ENCODE results near the gene FAM83C.

The FAM83C gene

GRCh38 chr20:35252037-35252461, 40.2 kb downstream of the FAM83C start:
- Histone ChIP-seq H3K27me3 (replicated peaks) (no peaks in the 10 kb centered on the region), H3K36me3 (replicated peaks) (no peaks in the 10 kb centered on the region), H3K4me3 (ENCODE audit: low read depth, low read length) (no peak overlapping the region), H3K27ac (no peak overlapping the region)
- TF ChIP-seq, protein P1, sequence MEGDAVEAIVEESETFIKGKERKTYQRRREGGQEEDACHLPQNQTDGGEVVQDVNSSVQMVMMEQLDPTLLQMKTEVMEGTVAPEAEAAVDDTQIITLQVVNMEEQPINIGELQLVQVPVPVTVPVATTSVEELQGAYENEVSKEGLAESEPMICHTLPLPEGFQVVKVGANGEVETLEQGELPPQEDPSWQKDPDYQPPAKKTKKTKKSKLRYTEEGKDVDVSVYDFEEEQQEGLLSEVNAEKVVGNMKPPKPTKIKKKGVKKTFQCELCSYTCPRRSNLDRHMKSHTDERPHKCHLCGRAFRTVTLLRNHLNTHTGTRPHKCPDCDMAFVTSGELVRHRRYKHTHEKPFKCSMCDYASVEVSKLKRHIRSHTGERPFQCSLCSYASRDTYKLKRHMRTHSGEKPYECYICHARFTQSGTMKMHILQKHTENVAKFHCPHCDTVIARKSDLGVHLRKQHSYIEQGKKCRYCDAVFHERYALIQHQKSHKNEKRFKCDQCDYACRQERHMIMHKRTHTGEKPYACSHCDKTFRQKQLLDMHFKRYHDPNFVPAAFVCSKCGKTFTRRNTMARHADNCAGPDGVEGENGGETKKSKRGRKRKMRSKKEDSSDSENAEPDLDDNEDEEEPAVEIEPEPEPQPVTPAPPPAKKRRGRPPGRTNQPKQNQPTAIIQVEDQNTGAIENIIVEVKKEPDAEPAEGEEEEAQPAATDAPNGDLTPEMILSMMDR (IDR thresholded peaks at IDR 0.05; ENCODE audit: low read depth, low read length, missing control alignments) = no peak
- in situ Hi-C loops (cut with HindIII; ENCODE audit: low pct_ligation_motif_present, low sequenced_read_pairs) = no loop called here
- no peak for DNase-seq

DNA sequence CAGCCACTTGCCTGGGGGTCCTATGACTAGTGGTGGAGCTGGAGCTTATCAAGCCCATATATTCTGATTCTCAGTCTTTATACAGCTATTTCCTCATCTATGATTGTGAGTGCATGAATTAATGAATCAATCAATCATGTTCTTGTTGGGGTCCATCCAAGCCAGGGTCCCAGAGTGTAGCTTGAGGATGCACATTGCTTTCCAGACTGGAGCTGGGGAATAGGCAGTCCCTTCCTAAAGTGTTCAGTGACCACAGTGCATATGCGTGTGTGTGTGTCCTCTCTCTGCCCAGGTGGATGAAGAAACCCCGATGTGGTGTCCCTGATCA, 40.6 kb downstream of the FAM83C start:
- TF ChIP-seq, protein P1 (IDR thresholded peaks at IDR 0.05; ENCODE audit: low read depth, low read length, missing control alignments) = no peak
- Histone ChIP-seq H3K4me3 (ENCODE audit: low read depth, low read length) (no peak overlapping the region), H3K36me3 (replicated peaks) (no peaks in the 10 kb centered on the region), H3K27ac (no peak overlapping the region), H3K27me3 (replicated peaks) (no peaks in the 10 kb centered on the region)
- DNase-seq = no peak
- in situ Hi-C loops (cut with HindIII; ENCODE audit: low pct_ligation_motif_present, low sequenced_read_pairs) = no loop called here

DNA sequence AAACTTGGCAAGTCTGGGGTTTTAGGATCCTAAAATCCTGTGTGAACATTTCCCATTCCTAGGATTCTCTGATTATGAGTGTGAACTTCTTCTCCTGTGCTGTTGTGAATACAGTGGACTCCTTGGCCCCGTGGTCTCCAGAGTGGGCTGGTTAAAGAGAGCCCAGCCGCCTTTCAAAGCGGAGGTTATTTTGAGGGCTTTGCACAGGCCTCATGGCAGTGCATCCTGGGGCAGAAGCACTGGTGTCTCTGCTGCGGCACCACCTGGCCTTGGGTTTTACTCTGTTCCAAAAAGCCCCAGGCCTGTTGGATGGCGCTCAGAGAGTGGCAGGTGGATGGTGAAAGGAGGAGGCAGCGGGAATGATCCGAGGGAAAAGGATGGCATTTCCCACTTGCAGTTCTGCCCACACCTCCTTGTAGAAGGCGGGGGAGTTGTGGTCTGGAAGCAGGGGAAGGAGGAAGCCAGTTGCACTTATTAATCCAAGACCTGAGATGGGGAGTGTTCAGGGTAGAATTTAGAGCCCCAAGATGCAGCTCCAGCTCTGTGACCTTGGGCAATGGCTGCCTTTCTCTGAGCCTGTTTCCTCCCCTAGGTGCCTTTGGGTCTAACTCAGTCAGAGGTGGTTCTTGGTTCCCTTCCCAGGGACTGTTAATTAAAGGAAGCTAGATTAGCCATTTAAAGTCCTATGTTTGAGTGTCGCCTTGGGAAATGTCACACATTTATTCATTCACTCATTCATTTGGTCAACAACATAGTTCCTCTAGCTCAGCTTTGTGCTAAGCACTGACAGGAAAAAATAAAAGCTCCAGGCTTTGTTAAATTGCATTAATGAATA, 43.4 kb downstream of the FAM83C start:
- Histone ChIP-seq H3K4me3 (ENCODE audit: low read depth, low read length) (no peak overlapping the region), H3K36me3 (replicated peaks) (no peaks in the 10 kb centered on the region), H3K27ac (no peak overlapping the region), H3K27me3 (replicated peaks) (no peaks in the 10 kb centered on the region)
- in situ Hi-C loops (cut with HindIII; ENCODE audit: low pct_ligation_motif_present, low sequenced_read_pairs) = no loop called here
- TF ChIP-seq, protein P1 (IDR thresholded peaks at IDR 0.05; ENCODE audit: low read depth, low read length, missing control alignments) = no peak
- no peak for DNase-seq

DNA sequence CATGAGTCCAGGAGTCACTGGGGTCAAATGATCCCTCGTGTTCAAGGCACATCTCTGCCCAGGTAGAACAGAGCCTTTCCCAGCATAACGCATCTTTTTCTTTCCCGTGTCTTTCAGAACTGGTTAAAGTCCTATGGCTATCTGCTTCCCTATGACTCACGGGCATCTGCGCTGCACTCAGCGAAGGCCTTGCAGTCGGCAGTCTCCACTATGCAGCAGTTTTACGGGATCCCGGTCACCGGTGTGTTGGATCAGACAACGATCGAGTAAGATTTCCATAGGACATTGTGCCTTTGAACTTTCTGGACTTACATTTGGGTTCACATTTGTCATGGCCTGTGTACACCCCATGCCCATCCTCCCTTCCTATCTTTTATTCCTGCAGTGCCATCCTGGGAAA, 45.5 kb downstream of the FAM83C start:
- in situ Hi-C loops (cut with HindIII; ENCODE audit: low pct_ligation_motif_present, low sequenced_read_pairs) = no loop called here
- no peaks in the 10 kb centered on the region for H3K36me3 ChIP-seq (replicated peaks)
- no peak overlapping the region for H3K27ac ChIP-seq
- TF ChIP-seq, protein P1 (IDR thresholded peaks at IDR 0.05; ENCODE audit: low read depth, low read length, missing control alignments) = no peak
- no peak overlapping the region for H3K4me3 ChIP-seq (ENCODE audit: low read depth, low read length)
- DNase-seq = no peak
- H3K27me3 ChIP-seq (replicated peaks) = no peaks in the 10 kb centered on the region

- TF ChIP-seq, protein P1 (IDR thresholded peaks at IDR 0.05; ENCODE audit: low read depth, low read length, missing control alignments) = no peak
- H3K36me3 ChIP-seq (replicated peaks) = no peaks in the 10 kb centered on the region
- no peaks in the 10 kb centered on the region for H3K27me3 ChIP-seq (replicated peaks)
- H3K4me3 ChIP-seq (ENCODE audit: low read depth, low read length) = no peak overlapping the region
- in situ Hi-C loops (cut with HindIII; ENCODE audit: low pct_ligation_motif_present, low sequenced_read_pairs) = no loop called here
- no peak overlapping the region for H3K27ac ChIP-seq
- DNase-seq = no peak
Measured at GRCh38 chr20:35243986-35244385, 48.2 kb downstream of the FAM83C start.

- H3K27ac ChIP-seq = no peak overlapping the region
- H3K27me3 ChIP-seq (replicated peaks) = no peaks in the 10 kb centered on the region
- TF ChIP-seq, protein P1 (IDR thresholded peaks at IDR 0.05; ENCODE audit: low read depth, low read length, missing control alignments) = no peak
- in situ Hi-C loops (cut with HindIII; ENCODE audit: low pct_ligation_motif_present, low sequenced_read_pairs) = no loop called here
- no peak overlapping the region for H3K4me3 ChIP-seq (ENCODE audit: low read depth, low read length)
- no peak for DNase-seq
- no peaks in the 10 kb centered on the region for H3K36me3 ChIP-seq (replicated peaks)
Measured at GRCh38 chr20:35243317-35243716, 48.9 kb downstream of the FAM83C start.

Measured in brain microvascular endothelial cell (primary cell).